Astrocyte of the spinal cord (primary cell): ENCODE data around the gene AMER1.

Experiments used
- DNase-seq: peaks from one replicate; pipeline ENCODE4 v3.0.0; 2011; ENCODE audit warnings: low read depth, low spot score
- H3K4me3 ChIP-seq: 2 replicates; pipeline ENCODE4 v1.5.1; 2011; ENCODE audit warnings: low read depth, mild to moderate bottlenecking, low read length, moderate library complexity
- CTCF ChIP-seq: IDR thresholded peaks from 2 replicates; pipeline ENCODE4 v1.5.1; 2012; ENCODE audit warnings: low read depth, mild to moderate bottlenecking, low read length, inconsistent platforms
- in situ Hi-C: cut with HindIII; loops from 2 replicates; pipeline ENCODE4 v1.10.0; 2017; ENCODE audit warnings: low sequenced_read_pairs

The AMER1 gene

GRCh38 chrX:64195862-64196261 is 9.6 kb downstream of the AMER1 start:
- no peak overlapping the region for H3K4me3 ChIP-seq
- no peak for TF ChIP-seq CTCF
- in situ Hi-C loops = no loop called here
- DNase-seq = no peak

GRCh38 chrX:64192673-64193072 is 12.8 kb downstream of the AMER1 start:
- DNase-seq = no peak
- no peak overlapping the region for H3K4me3 ChIP-seq
- TF ChIP-seq CTCF = no peak
- in situ Hi-C loops = no loop called here

GRCh38 chrX:64192040-64192439 is 13.5 kb downstream of the AMER1 start:
- no peak overlapping the region for H3K4me3 ChIP-seq
- TF ChIP-seq CTCF = no peak
- in situ Hi-C loops = no loop called here
- DNase-seq = no peak

- no peak overlapping the region for H3K4me3 ChIP-seq
- in situ Hi-C loops = no loop called here
- TF ChIP-seq CTCF = no peak
- no peak for DNase-seq
Measured at GRCh38 chrX:64191281-64192010, 14.1 kb downstream of the AMER1 start.

- in situ Hi-C loops = no loop called here
- no peak overlapping the region for H3K4me3 ChIP-seq
- no peak for TF ChIP-seq CTCF
- DNase-seq = no peak
Measured at GRCh38 chrX:64190136-64190740, 15.3 kb downstream of the AMER1 start.

- H3K4me3 ChIP-seq = no peak overlapping the region
- no peak for DNase-seq
- in situ Hi-C loops = no loop called here
- no peak for TF ChIP-seq CTCF
Measured at GRCh38 chrX:64188901-64189300, 16.6 kb downstream of the AMER1 start.
